HepG2 (cell line): Measurements from ENCODE around the gene BTN1A1. TPM values are rescaled to one million over a fixed set of nuclear protein-coding genes. Genes with fewer than 3 reads are reported as not detected.

Experiments used
- ATM ChIP-seq: fragments of 450-650 bp; IDR thresholded peaks from 2 replicates; pipeline ENCODE4 v1.7.1; 2017; ENCODE audit warnings: mild to moderate bottlenecking, borderline replicate concordance
- CBX5 ChIP-seq: sonication (generic); formaldehyde crosslinking; IDR thresholded peaks from 2 replicates; pipeline ENCODE4 v1.4.0; 2020; ENCODE audit warnings: missing genetic modification reagents, borderline replicate concordance
- HOXA3 ChIP-seq: sonication (generic); formaldehyde crosslinking; IDR thresholded peaks from 2 replicates; pipeline ENCODE4 v1.5.0; 2020; ENCODE audit warnings: missing genetic modification reagents
- IRF9 ChIP-seq: sonication (generic); formaldehyde crosslinking; IDR thresholded peaks from 2 replicates; pipeline ENCODE4 v1.8.0; 2022; ENCODE audit warnings: missing genetic modification reagents, mild to moderate bottlenecking, borderline replicate concordance
- KLF12 ChIP-seq: sonication (generic); formaldehyde crosslinking; IDR thresholded peaks from 2 replicates; pipeline ENCODE4 v1.4.0; 2020; ENCODE audit warnings: missing genetic modification reagents, borderline replicate concordance
- MIXL1 ChIP-seq: IDR thresholded peaks from 2 replicates; pipeline ENCODE4 v1.6.1; 2016
- MNT ChIP-seq: fragments of 450-650 bp; IDR thresholded peaks from 2 replicates; pipeline ENCODE4 v1.6.1; 2016
- NR0B2 ChIP-seq: sonication (generic); formaldehyde crosslinking; IDR thresholded peaks from 2 replicates; pipeline ENCODE4 v1.4.0; 2020; ENCODE audit warnings: mild to moderate bottlenecking, missing genetic modification reagents
- NR2C2 ChIP-seq: sonication (generic); formaldehyde crosslinking; IDR thresholded peaks from 2 replicates; pipeline ENCODE4 v1.4.0; 2020; ENCODE audit warnings: missing genetic modification reagents, mild to moderate bottlenecking, moderate library complexity, borderline replicate concordance
- NR2F2 ChIP-seq: IDR thresholded peaks from 2 replicates; pipeline ENCODE4 v1.6.1; 2012; ENCODE audit warnings: low read depth, inconsistent platforms, borderline replicate concordance
- SAP130 ChIP-seq: IDR thresholded peaks from 2 replicates; pipeline ENCODE4 v1.6.1; 2016; ENCODE audit warnings: low read depth
- SP2 ChIP-seq: sonication (generic); formaldehyde crosslinking; IDR thresholded peaks from 2 replicates; pipeline ENCODE4 v1.5.1; 2020; ENCODE audit warnings: mild to moderate bottlenecking, missing genetic modification reagents
- TRIM24 ChIP-seq: sonication (generic); formaldehyde crosslinking; IDR thresholded peaks from 2 replicates; pipeline ENCODE4 v1.8.0; 2022; ENCODE audit warnings: mild to moderate bottlenecking, missing genetic modification reagents
- XBP1 ChIP-seq: sonication (generic); formaldehyde crosslinking; IDR thresholded peaks from 2 replicates; pipeline ENCODE4 v1.5.0; 2020; ENCODE audit warnings: missing genetic modification reagents
- ZBTB26 ChIP-seq: IDR thresholded peaks from 2 replicates; pipeline ENCODE4 v1.6.1; 2016; ENCODE audit warnings: missing compliant biosample characterization, missing genetic modification reagents, borderline replicate concordance
- ZBTB8A ChIP-seq: sonication (generic); formaldehyde crosslinking; IDR thresholded peaks from 2 replicates; pipeline ENCODE4 v1.4.0; 2020; ENCODE audit warnings: mild to moderate bottlenecking, low read depth, missing genetic modification reagents, borderline replicate concordance
- ZFP90 ChIP-seq: sonication (generic); formaldehyde crosslinking; IDR thresholded peaks from 2 replicates; pipeline ENCODE4 v1.8.0; 2022; ENCODE audit warnings: missing genetic modification reagents, mild to moderate bottlenecking, inconsistent platforms, borderline replicate concordance
- ZFP91 ChIP-seq: sonication (generic); formaldehyde crosslinking; IDR thresholded peaks from 2 replicates; pipeline ENCODE4 v1.9.0; 2022; ENCODE audit warnings: missing genetic modification reagents, mild to moderate bottlenecking, borderline replicate concordance
- ZNF24 ChIP-seq: fragments of 450-650 bp; IDR thresholded peaks from 2 replicates; pipeline ENCODE4 v1.6.1; 2017; ENCODE audit warnings: antibody characterized with exemption, mild to moderate bottlenecking
- ZNF644 ChIP-seq: IDR thresholded peaks from 2 replicates; pipeline ENCODE4 v1.6.1; 2016; ENCODE audit warnings: low read depth
- ZNF691 ChIP-seq: sonication (generic); formaldehyde crosslinking; IDR thresholded peaks from 2 replicates; pipeline ENCODE4 v1.4.0; 2020; ENCODE audit warnings: missing genetic modification reagents, low read depth, mild to moderate bottlenecking, borderline replicate concordance
- ZNF709 ChIP-seq: sonication (generic); formaldehyde crosslinking; IDR thresholded peaks from 2 replicates; pipeline ENCODE4 v1.5.0; 2020; ENCODE audit warnings: mild to moderate bottlenecking, missing genetic modification reagents
- ZNF75D ChIP-seq: sonication (generic); formaldehyde crosslinking; IDR thresholded peaks from 2 replicates; pipeline ENCODE4 v1.8.1; 2023; ENCODE audit warnings: missing genetic modification reagents, mild to moderate bottlenecking, borderline replicate concordance
- polyA plus RNA-seq, 8 experiments: library from polyadenylated mRNA; depleted of rRNA in 3 of 8; stranded (reverse) in 7 of 8; unstranded in 1 of 8; fragments of >200 nt; fragmentation: Illumina TruSeq in 4 of 8; extraction: Trizol in 4 of 8; gene quantifications; 2 replicates each; pipeline versions ENCODE4 v1.2.1 to v1.2.3, GENCODE V29; 2011 to 2016; ENCODE audit warnings: low read depth in 4 of 8, missing spikeins in 1 of 8, mixed read lengths in 1 of 8; ENCODE audit not compliant: insufficient read depth in 1 of 8
- total RNA-seq, 5 experiments: library from RNA; depleted of rRNA; stranded (reverse); fragments of >200 nt; fragmentation: Illumina TruSeq; extraction: Trizol; gene quantifications; 2 replicates each; pipeline ENCODE4 v1.2.3, GENCODE V29; 2016; ENCODE audit warnings: low read depth in 1 of 5

BTN1A1 gene
- total and polyA plus RNA-seq, 2 of the 13 experiments (the other 11 are each of a cell fraction or from before 2014, with no cell fraction given): 0.04 TPM; not detected in 1

GRCh38 chr6:26550250-26550993 lies 50.3 kb downstream of the BTN1A1 start (continued):
- TF ChIP-seq KLF12 (CRISPR knock-in tag): peak; percentile 69
- no peak for TF ChIP-seq NR0B2
- 0 out of 2 replicates have a peak, but pooled peaks have one; percentile 69 for TF ChIP-seq ZNF709
- TF ChIP-seq ZNF24: no peak
- TF ChIP-seq ZBTB26: no peak
- peak; percentile 86 for TF ChIP-seq NR2C2 (CRISPR knock-in tag)
- peak; percentile 91 for TF ChIP-seq HOXA3 (CRISPR knock-in tag)
- TF ChIP-seq ZFP90: no peak
- TF ChIP-seq IRF9 (CRISPR knock-in tag): no peak
- TF ChIP-seq ZNF644 (CRISPR knock-in tag): peak; percentile 70; the same call in 1 of the 2 replicates
- TF ChIP-seq SP2 (CRISPR knock-in tag): no peak
- peak; percentile 72; the same call in 1 of the 2 replicates for TF ChIP-seq ZNF691 (CRISPR knock-in tag)
- no peak for TF ChIP-seq ATM
- TF ChIP-seq MIXL1: no peak
- TF ChIP-seq CBX5 (CRISPR knock-in tag): peak; percentile 83; the same call in 1 of the 2 replicates
- TF ChIP-seq TRIM24 (CRISPR knock-in tag): no peak
- no peak for TF ChIP-seq ZNF75D (CRISPR knock-in tag)
- peak; percentile 38; the same call in 1 of the 2 replicates for TF ChIP-seq ZBTB8A (CRISPR knock-in tag)
- TF ChIP-seq XBP1 (CRISPR knock-in tag): no peak
- peak; percentile 85; the same call in 1 of the 2 replicates for TF ChIP-seq ZFP91 (CRISPR knock-in tag)
- peak; percentile 79 for TF ChIP-seq SAP130 (CRISPR knock-in tag)
- TF ChIP-seq NR2F2: peak; percentile 72
- no peak for TF ChIP-seq MNT
